NCI-H226 (cell line): ENCODE results near the gene HCN4.
"Not testable (repeated sequence)": the region's sequence is repeated elsewhere in the genome, so short reads cannot be mapped to it uniquely, and the experiment has no call there.

ENCODE experiments used
- DNase-seq: peaks from one replicate; pipeline ENCODE4 v3.0.0-alpha.2; 2015

Gene HCN4

GRCh38 chr15:73323374-73323955 lies 45.3 kb downstream of the HCN4 start:
- no peak for DNase-seq

DNA sequence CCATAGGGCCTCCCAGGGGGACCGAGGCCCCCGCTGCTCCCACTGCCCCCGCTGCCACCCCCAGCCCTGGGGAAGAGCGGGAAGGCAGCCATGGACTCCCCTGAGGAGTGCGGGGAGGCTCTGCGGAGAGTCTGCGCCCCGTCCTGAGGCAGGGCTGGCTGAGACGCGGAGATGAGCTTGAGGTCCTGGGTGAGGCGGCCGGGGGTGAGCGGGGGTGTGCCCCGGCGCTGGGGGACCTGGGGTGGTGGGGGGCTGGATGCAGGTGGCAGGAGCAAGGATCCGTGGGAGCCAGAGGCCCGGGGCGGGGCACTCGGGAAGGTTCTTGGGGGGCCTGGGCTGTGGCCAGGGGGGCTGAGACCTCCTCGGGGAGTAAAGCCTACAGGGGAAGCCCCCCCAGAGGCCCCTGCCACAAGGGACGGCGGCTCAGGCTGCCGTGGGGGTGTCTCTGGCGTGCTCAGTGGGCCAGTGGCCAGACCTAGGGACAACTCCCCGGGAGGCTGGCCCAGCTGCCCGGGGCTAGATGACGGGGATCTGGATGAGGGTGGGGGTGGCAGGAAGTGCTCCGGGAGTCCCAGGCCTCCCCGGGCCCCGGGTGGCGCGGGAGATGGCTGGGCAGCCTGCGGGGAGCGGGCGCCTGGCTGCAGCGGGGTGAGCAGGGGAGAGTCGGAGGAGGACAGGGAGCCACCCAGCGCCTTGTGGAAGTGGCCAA lies 45.9 kb downstream of the HCN4 start:
- DNase-seq, result no peak

- no peak for DNase-seq
These were observed 47.0 kb downstream of the HCN4 start for GRCh38 chr15:73321496-73322450.

- DNase-seq, result no peak
These were observed 48.1 kb downstream of the HCN4 start for GRCh38 chr15:73320619-73321180.

- no peak for DNase-seq
These were observed 49.1 kb downstream of the HCN4 start for GRCh38 chr15:73319460-73320245.

- no peak for DNase-seq
These were observed 50.1 kb downstream of the HCN4 start for GRCh38 chr15:73318463-73319351.

GRCh38 chr15:73317651-73318462 lies 50.9 kb downstream of the HCN4 start:
- DNase-seq, result no peak

DNA sequence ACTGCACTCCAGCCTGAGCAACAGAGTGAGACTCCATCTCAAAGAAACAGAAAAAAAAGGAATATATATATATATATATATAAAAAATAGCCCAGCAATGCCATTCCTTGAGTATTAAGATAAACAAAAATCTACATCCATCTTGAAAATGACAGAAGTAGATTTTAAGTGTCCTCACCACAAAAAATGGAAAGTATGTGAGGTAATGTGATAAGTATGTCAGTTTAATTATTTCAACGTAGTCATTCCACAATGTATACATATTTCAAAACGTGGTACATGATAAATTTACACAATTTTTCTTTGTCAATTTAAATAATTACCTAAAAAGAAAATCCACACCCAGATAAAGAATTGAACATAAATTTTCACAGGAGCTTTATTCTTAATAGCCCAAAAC lies 54.9 kb downstream of the HCN4 start:
- peak; percentile 43 for DNase-seq

DNA sequence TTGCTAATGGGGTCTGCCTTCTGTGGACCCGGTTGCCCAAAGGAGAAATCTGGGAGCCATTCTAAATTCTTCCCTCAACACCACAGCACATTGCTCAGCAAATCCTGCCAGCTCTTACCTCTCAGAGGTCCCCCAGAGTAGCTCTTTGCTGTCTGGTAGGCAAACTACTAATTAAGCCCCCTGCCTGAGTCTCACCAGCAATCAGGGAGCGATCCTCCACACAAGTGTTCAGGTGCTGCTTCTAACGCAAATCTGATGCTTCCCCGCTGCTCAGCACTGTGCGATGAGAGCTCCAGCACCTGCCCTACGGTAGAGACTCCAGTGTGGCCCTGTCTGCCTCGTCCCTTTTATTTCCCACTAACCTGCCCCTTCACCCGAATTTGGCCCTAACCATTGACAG lies 60.5 kb downstream of the HCN4 start:
- no peak for DNase-seq

DNA sequence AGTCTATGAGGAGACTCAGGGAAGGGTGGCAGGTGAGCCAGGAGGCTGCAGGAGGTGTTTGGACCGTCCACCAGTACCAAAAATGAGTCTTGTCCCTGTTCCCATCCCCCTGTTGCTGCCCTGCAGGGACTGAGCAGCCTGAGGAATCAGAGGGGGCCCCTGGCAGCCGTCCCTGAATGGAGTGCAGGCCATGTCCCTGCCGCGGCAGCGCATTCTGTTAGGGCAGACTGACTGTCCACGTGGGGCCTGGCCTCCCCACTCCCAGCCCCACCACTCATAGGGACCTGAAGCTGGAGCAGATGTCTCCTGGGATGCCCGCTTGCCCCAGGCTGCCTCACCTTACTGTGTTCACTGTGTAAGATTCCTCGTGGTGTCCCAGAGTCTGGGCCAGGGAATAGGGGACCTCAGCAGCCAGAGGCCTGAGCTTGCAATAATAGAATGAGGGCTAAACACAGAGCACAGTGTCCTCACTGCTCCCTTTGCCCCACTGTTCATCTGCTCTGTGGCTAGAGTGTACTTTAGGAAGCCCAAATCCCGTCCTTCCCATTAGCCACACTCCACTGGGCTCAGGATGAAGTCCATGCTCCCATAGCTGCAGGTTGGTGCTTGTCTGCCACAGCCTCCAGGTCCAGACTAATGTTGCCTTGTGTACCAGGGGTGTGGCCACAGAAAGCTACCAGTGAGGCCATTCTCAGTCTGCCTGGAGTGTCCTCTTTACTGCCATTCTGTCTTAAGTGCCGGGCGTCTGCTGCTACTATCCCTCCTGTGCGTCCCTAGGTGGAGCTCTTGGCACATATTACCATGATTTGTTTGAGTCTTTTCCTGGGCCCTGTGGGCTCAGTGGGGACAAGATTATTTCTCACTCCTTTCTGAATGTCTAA lies 63.2 kb downstream of the HCN4 start:
- peak; percentile 60 for DNase-seq

GRCh38 chr15:73303636-73304035 lies 65.1 kb downstream of the HCN4 start:
- DNase-seq, result no peak

- DNase-seq, result not testable (repeated sequence)
These were observed 68.5 kb downstream of the HCN4 start for GRCh38 chr15:73300286-73300685.

- DNase-seq, result no peak
These were observed 70.1 kb downstream of the HCN4 start for GRCh38 chr15:73298522-73299245.

- DNase-seq, result no peak
These were observed 72.0 kb downstream of the HCN4 start for GRCh38 chr15:73296609-73297353.

- DNase-seq, result peak; percentile 59
These were observed 73.0 kb downstream of the HCN4 start for GRCh38 chr15:73295630-73296286.

DNA sequence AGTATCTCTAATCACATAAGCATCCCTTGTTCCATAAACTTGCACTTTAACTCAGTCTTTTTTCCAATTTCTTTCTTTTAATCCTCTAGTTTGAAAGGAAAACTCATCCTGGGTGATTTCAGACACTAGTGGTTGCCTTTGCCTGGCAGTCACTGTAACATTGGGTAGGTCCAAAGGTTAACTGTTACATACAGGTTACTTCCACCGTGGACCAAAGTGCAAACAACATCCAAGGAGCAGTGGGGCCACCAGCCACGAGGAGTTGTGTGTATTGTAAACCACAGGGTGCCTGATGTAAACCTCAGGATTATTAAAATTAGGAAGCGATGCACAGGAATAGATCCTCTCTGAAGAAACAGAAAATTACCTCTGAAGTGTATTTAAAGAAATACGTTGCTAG lies 75.0 kb downstream of the HCN4 start:
- DNase-seq, result no peak

DNA sequence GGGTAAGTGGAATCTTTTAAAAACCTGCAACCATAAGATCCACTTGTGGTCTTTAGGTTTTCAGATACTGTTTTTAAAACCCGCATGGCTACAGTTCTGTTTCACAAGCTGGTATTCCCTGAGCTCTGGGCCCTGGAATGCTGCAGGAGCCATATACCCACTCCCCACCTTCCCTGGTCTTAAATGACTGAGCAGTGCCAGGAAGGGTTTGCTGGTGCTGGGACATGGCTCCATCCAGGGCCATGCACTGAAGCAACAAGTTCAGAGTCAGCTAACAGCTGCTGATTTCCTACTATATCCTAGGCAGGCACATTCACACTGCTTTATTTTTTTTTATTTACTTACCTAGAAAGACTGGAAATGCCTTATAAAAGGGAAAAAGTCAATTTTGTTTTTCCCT lies 77.3 kb downstream of the HCN4 start:
- no peak for DNase-seq
